ENCODE results near the gene ATP1A4.

GRCh38 chr1:160159846-160160245, 8.4 kb downstream of the ATP1A4 start:
- no peak for TF ChIP-seq POLR2AphosphoS5 (IDR thresholded peaks at IDR 0.05; ENCODE audit: low read depth, low read length)
- TF ChIP-seq POLR2A (IDR thresholded peaks at IDR 0.05; ENCODE audit: low read depth, low read length), result no peak

Data from GM12892 (cell line).